ENCODE measurements around the gene FGD4.

- no peak for TF ChIP-seq EZH2 (IDR thresholded peaks at IDR 0.05; ENCODE audit: insufficient read depth, poor library complexity, severe bottlenecking)
- TF ChIP-seq EZH2phosphoT487 (IDR thresholded peaks at IDR 0.05; ENCODE audit: insufficient read depth, low read depth): no peak
Observed at GRCh38 chr12:32508626-32509025, 109.3 kb downstream of the FGD4 start.

Data from GM23248 (cell line).